Measurements from ENCODE around the gene LRMDA.

LRMDA gene

GRCh38 chr10:76301211-76301610 lies 869.8 kb downstream of the LRMDA start:
- DNase-seq (ENCODE audit: low spot score): no peak
- H3K4me3 ChIP-seq: no peak overlapping the region
- TF ChIP-seq, protein P1, sequence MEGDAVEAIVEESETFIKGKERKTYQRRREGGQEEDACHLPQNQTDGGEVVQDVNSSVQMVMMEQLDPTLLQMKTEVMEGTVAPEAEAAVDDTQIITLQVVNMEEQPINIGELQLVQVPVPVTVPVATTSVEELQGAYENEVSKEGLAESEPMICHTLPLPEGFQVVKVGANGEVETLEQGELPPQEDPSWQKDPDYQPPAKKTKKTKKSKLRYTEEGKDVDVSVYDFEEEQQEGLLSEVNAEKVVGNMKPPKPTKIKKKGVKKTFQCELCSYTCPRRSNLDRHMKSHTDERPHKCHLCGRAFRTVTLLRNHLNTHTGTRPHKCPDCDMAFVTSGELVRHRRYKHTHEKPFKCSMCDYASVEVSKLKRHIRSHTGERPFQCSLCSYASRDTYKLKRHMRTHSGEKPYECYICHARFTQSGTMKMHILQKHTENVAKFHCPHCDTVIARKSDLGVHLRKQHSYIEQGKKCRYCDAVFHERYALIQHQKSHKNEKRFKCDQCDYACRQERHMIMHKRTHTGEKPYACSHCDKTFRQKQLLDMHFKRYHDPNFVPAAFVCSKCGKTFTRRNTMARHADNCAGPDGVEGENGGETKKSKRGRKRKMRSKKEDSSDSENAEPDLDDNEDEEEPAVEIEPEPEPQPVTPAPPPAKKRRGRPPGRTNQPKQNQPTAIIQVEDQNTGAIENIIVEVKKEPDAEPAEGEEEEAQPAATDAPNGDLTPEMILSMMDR (IDR thresholded peaks at IDR 0.05): no peak
- no peak overlapping the region for H3K27ac ChIP-seq

- DNase-seq (ENCODE audit: low spot score): no peak
- TF ChIP-seq, protein P1 (IDR thresholded peaks at IDR 0.05): no peak
- Histone ChIP-seq H3K27ac (peak overlapping the region in 1 of 2 donors; percentile 36), H3K4me3 (no peak overlapping the region)
These were observed 870.5 kb downstream of the LRMDA start for GRCh38 chr10:76301950-76302349.

- TF ChIP-seq, protein P1 (IDR thresholded peaks at IDR 0.05): no peak
- DNase-seq (ENCODE audit: low spot score): no peak
- Histone ChIP-seq H3K27ac (peak overlapping the region in 1 of 2 donors; percentile 36), H3K4me3 (no peak overlapping the region)
These were observed 871.1 kb downstream of the LRMDA start for GRCh38 chr10:76302481-76302880.

DNA sequence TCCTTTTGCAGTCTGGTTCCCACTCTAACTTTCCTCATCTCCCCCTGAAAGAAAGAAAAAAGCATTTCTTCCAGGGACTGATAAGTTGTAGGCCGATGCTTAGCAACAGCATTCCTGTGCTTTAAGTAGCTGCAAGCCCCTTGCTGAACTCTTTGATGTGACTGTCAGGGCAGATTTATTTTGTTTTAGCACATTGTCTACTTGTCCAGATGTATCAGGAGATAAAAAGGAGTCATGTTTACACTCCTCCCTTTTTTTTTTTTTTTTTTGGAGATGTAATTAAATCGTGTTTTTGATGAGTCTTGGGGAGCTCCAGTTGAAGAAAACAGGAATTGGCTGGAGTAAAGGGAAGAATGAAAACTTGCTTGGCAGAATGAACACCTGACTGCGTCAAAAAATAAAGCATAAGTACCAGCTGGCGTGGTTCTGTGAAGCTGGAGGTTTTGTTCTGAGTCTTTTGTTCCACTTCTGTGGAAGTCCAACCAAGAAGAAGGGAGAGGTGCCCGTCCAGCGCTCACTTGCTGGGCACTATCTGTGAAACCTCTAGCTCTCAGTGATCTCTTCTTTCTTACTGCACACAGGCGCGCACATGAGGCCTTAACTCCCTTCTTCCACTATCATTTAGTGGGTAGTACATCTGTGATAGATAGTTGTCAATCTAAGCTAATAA lies 871.7 kb downstream of the LRMDA start:
- DNase-seq (ENCODE audit: low spot score): no peak
- TF ChIP-seq, protein P1 (IDR thresholded peaks at IDR 0.05): no peak
- no peak overlapping the region for H3K4me3 ChIP-seq
- no peak overlapping the region for H3K27ac ChIP-seq

GRCh38 chr10:76303682-76304316 lies 872.4 kb downstream of the LRMDA start:
- no peak for DNase-seq (ENCODE audit: low spot score)
- Histone ChIP-seq H3K27ac (no peak overlapping the region), H3K4me3 (no peak overlapping the region)
- TF ChIP-seq, protein P1 (IDR thresholded peaks at IDR 0.05): no peak

GRCh38 chr10:76305930-76306615 lies 874.6 kb downstream of the LRMDA start:
- TF ChIP-seq, protein P1 (IDR thresholded peaks at IDR 0.05): no peak
- Histone ChIP-seq H3K27ac (no peak overlapping the region), H3K4me3 (no peak overlapping the region)
- no peak for DNase-seq (ENCODE audit: low spot score)

Measured in coronary artery (tissue), 2 donors.